Hematopoietic multipotent progenitor cell treated with erythropoietin and hydrocortisone succinate and interleukin-3 and kit ligand, for 4 days (in vitro differentiated cells): ENCODE data around the gene STXBP6.

Experiments used
- DNase-seq: peaks from one replicate; pipeline ENCODE4 v3.0.0-alpha.2; 2015

STXBP6 gene

GRCh38 chr14:25049568-25050268 lies at the start of gene STXBP6:
STXBP6 (minus strand) TSS chr14:25050147; CDS start chr14:24974818, 75,329 bp downstream.
- peak; percentile 70 for DNase-seq

GRCh38 chr14:25097120-25097519 lies 47.2 kb upstream of the STXBP6 start:
- DNase-seq = no peak

- DNase-seq = peak; percentile 54
Observed at GRCh38 chr14:25095736-25096437, 45.9 kb upstream of the STXBP6 start.

GRCh38 chr14:25094171-25094907 lies 44.4 kb upstream of the STXBP6 start:
- peak; percentile 9 for DNase-seq

GRCh38 chr14:25092258-25092740 lies 42.4 kb upstream of the STXBP6 start:
- no peak for DNase-seq

GRCh38 chr14:25090716-25091454 lies 40.9 kb upstream of the STXBP6 start:
- DNase-seq = no peak

GRCh38 chr14:25090256-25090655 lies 40.3 kb upstream of the STXBP6 start:
- no peak for DNase-seq

- DNase-seq = no peak
Observed at GRCh38 chr14:25089496-25089895, 39.5 kb upstream of the STXBP6 start.

- DNase-seq = no peak
Observed at GRCh38 chr14:25086821-25087396, 37.0 kb upstream of the STXBP6 start.

- no peak for DNase-seq
Observed at GRCh38 chr14:25086081-25086480, 36.1 kb upstream of the STXBP6 start.

GRCh38 chr14:25080682-25081081 lies 30.7 kb upstream of the STXBP6 start:
- DNase-seq = no peak

GRCh38 chr14:25079311-25079710 lies 29.4 kb upstream of the STXBP6 start:
- no peak for DNase-seq

GRCh38 chr14:25074099-25074685 lies 24.2 kb upstream of the STXBP6 start:
- no peak for DNase-seq

GRCh38 chr14:25069879-25070278 lies 19.9 kb upstream of the STXBP6 start:
- DNase-seq = no peak

GRCh38 chr14:25067600-25067999 lies 17.7 kb upstream of the STXBP6 start:
- no peak for DNase-seq

- DNase-seq = no peak
Observed at GRCh38 chr14:25062022-25062321, 12.0 kb upstream of the STXBP6 start.

GRCh38 chr14:25056688-25057078 lies 6.7 kb upstream of the STXBP6 start:
- DNase-seq = no peak

- DNase-seq = no peak
Observed at GRCh38 chr14:25055992-25056687, 6.2 kb upstream of the STXBP6 start.

- DNase-seq = no peak
Observed at GRCh38 chr14:25055005-25055404, 5.1 kb upstream of the STXBP6 start.

- no peak for DNase-seq
Observed at GRCh38 chr14:25053585-25053984, 3.6 kb upstream of the STXBP6 start.

GRCh38 chr14:25052921-25053320 lies 3.0 kb upstream of the STXBP6 start:
- DNase-seq = no peak

GRCh38 chr14:25052385-25052784 lies 2.4 kb upstream of the STXBP6 start:
- DNase-seq = no peak
